Germinal center (tissue), 1 donor: Measurements from ENCODE around the gene ALPK3.

Experiments used
- DNase-seq: peaks from one replicate; pipeline ENCODE4 v3.0.0; 2012; ENCODE audit warnings: mixed read lengths, low spot score

Gene ALPK3

DNA sequence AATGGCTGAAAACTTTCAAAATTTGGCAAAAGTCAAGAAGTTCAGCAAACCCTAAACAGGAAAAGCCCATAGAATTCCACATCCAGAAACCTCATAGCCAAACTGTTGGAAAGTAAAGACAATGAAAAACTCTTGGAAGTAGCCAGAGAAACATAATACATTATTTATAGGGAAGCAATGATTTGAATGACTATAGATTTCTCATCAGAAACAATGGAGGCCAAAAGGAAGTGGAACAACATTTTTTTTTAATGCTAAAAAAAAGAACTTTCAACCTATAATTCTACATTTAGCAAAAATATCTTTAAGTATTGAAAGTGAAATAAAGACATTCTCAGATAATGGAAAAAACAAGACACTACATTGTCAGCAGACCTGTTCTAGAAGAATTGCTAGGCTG, 30.2 kb downstream of the ALPK3 start:
- DNase-seq = no peak

DNA sequence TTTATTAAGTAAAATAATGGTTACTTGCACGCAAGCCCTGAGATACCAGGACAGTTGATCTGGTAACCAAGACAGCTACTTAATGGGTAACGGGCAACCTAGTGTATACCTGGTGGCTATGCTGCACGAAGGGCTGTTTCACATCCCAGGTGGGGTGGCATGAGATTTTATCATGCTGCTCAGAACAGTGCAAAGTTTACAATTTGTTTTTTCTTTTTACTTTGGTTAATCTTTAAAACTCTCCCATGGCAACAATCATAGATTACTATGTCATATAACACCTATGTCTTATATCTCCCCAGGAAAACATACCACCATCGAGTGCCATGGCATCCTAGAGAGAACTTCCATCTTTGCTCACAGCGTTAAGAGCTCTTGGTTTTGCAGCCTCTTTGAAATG, 35.1 kb downstream of the ALPK3 start:
- no peak for DNase-seq

DNA sequence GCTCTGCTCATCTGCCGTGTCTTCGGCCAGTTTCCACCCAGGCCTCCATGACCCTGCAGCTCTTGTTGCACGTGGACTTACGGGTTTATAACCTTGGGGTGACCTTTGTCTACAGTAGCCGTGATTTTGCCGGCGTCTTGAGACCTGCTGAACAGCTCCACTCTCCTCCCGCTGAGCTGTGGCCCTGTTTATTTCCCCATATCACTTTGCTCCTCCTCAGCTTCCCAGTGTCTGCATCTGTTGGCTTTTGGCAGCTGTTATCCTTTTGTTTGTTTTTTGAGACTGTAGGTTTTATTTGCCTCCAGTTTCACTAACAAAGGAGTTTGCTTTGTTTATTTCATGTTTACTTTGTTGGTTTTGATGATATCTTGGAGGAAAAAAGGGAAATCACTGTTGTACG, 38.0 kb downstream of the ALPK3 start:
- DNase-seq = no peak

DNA sequence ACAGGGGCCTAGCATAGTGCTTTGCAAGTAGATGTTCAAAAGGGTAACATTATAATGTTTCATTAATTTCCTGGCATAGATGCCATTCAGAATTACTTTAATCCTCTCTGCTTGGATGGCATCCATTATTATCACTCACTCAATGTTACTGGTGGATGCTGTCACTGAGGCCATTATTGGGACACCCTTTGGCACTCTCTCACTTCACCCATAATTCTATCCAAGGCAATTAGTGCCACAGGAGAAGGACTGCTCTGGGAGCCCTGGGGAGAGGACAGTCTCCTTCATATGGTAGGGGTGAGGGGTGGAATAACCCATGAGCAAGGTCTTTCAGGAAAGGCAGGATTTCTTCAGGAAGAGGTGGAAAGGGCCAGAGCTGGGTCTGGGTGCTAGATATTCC, 38.6 kb downstream of the ALPK3 start:
- DNase-seq = no peak

DNA sequence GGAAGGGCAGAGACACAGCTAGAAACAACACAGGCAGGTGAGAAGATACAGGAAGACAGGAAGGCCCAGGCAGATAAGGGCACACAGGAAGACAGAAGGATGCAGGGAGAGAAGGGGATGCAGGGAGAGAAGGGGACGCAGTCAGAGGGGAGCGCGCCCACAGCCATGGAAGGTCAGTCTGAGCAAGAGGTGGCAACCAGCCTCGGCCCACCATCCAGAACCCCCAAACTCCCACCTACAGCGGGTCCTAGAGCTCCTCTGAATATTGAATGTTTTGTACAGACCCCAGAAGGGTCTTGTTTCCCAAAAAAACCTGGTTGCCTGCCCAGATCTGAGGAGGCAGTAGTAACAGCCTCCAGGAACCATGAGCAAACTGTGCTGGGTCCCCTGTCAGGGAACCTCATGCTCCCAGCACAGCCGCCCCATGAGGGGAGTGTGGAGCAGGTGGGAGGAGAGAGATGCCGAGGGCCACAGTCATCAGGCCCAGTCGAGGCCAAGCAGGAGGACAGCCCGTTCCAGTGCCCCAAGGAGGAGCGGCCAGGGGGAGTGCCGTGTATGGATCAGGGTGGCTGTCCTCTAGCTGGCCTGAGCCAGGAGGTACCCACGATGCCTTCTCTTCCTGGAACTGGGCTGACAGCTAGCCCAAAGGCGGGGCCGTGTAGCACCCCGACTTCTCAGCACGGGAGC, 39.7 kb downstream of the ALPK3 start:
- DNase-seq = no peak

DNA sequence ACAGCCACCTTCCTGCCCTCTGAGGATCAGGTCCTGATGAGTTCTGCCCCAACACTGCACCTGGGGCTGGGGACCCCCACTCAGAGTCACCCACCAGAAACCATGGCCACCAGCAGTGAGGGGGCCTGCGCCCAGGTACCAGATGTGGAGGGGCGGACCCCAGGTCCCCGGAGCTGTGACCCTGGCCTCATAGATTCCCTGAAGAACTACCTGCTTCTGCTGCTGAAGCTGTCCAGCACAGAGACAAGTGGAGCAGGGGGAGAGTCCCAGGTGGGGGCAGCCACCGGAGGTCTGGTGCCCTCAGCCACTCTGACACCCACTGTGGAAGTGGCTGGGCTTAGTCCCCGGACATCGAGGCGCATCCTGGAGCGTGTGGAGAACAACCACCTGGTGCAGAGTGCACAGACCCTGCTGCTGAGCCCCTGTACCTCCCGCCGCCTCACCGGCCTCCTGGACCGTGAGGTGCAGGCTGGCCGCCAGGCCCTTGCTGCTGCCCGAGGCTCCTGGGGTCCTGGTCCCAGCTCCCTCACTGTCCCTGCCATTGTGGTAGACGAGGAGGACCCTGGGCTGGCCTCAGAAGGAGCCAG, 40.4 kb downstream of the ALPK3 start:
- no peak for DNase-seq

DNA sequence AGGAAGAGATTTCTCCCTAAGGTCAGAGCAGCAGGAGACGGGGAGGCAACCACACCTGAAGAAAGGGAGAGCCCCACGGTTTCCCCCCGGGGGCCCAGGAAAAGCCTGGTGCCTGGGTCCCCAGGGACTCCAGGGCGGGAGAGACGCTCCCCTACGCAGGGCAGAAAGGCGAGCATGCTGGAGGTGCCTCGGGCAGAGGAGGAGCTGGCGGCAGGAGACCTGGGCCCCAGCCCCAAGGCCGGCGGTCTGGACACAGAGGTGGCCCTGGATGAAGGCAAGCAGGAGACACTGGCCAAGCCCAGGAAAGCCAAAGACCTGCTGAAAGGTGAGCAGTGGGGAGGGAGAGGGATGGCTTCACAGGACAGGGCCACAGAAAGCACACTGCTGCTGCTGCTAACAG, 41.1 kb downstream of the ALPK3 start:
- DNase-seq = no peak

DNA sequence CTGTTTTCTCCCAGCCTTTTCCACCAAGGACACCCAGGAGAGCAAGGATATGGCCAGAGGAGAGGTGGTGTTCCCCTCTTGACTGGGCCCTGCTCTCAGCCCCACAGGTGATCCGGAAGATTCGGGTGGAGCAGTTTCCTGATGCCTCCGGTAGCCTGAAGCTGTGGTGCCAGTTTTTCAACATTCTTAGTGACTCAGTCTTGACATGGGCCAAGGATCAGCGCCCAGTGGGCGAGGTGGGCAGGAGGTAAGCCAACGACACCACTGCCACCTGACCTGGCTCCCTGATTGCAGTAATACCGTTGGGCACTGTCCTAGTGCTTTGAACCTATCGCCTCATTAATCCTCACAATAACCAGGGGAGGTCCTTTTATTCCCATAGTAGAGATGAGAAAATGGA, 42.0 kb downstream of the ALPK3 start:
- DNase-seq = no peak

DNA sequence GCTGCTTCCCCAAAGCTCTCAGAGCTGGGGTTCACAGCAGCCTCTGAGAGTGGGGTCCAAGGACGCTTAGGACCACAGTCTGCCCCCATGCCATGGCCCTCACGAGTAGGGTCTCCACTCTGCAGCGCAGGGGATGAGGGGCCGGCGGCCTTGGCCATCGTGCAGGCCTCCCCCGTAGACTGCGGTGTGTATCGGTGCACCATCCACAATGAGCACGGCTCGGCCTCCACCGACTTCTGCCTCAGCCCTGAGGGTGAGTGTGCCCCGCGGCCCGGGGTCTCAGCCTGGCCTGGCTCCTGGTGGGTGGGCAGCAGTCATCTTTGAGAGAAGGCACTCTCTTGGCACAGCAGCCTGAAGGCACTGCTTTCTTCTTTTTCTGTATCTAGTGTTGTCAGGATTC, 42.5 kb downstream of the ALPK3 start:
- no peak for DNase-seq

DNA sequence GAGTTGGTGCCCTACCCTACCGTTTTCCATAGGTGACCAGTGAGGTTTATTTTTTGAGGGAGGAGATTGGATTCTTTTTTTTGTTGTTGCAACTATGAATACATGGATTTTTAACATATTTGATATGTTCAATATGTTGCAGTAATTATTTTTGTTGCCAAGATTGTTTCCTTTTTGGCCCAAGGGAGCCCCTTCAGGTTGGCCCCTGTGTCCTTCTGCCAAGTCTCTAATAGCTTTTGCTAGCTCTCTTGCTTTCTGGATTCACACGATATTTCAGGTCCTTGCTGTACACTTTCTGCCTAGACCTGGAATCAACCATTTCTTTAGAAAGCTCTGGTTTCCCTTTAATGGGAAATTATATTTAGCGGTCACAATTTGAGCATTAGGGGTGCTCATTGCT, 44.6 kb downstream of the ALPK3 start:
- DNase-seq = no peak

DNA sequence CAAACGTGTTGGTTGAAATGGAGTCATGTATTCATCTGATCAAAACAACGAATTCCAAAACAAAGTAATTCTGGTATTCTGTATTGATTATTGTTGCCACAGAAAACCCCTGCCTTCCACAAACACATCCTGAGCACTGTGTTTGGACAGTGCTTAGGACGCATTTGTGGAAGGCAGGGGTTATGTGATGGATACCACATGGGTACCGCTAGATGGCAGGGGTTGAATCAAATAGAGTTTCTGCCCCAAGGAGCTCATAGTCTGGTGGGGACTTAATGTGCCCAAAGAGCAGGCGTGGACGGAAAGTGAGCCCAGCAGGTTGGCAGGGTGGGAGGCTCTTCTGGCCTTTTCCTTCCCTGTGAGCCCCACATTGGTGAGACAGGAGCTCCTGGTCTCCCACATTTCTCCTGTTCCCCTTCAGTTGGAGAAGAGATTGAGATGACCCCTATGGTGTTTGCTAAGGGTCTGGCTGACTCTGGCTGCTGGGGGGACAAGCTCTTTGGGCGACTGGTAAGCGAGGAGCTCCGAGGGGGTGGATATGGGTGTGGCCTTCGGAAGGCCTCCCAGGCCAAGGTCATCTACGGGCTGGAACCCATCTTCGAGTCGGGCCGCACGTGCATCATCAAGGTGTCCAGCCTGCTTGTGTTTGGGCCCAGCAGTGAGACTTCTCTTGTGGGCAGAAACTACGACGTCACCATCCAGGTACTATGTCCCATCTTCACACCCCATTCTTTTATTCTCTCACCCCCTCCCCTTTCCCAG, 45.2 kb downstream of the ALPK3 start:
- no peak for DNase-seq

DNA sequence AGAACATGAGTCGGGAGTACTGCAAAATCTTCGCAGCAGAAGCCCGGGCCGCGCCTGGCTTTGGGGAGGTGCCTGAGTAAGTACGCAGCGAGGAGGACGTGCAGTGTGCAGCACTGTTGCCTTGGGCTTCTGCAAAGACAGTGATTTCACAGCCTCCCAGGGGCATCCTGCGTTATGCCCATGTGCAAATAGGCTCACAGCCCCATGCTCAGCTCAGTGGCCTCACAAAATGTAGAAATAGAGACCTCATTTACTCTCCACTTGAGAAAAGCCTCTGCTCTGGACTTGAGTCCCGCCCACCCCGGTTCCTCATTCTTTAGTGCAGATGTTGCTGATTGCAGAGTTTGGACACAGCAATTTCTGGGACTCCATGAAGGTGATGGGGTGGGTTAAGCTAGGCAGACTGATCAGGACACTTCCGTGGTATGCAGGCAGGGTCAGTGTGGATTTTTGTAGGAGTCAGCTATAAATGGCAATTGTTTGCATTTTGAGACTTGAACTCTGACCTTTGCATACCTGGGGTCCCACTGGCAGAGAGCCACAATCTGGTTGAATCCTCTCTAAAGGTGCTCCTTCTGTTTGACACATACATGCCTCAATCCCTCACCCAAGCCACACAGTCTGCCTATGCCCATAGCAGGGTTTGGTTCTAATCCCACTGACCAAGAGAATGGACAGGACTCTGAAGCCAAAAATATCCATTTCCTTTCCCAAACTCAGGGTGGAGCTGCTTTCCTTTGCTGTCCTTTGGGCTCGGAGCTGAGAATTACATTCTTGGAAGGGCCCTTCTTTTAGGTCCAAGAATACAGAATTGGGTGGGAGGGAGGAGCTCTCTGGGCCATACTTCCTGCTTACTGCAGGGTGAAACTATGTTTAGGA, 46.6 kb downstream of the ALPK3 start:
- no peak for DNase-seq

DNA sequence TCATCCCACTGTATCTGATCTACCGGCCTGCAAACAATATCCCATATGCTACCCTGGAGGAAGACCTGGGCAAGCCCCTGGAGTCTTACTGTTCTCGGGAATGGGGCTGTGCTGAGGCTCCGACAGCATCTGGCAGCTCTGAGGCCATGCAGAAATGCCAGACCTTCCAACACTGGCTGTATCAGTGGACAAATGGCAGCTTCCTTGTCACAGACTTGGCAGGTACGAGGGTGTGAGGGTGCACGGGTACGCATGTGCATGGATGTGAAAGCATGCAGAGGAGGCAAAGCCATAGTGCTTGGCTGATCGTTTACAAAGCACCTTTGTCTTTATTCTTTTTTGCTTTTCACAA, 47.3 kb downstream of the ALPK3 start:
- no peak for DNase-seq

DNA sequence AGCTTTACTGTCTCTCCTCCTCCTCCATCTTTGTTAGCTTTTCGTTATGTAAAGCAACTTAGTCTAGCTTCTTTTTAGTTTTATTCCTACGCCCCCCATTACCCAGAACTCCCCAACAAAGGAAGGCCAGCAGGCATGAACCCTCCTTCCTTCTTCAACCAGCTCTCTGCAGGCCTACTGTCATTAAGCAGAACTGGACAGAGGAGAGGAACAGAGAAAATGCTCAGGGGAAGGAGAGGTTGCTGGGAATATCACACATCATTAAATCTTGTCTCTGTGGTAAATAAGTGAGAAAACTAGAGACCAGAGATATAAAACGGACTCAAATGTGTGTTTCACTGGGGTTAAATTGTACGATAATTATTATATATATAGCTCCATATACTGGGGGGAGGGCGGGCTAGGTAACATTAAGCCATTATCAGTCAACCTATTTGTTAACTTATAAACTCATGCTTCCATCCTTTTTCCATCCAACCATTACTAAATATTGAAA, 48.0 kb downstream of the ALPK3 start:
- DNase-seq = no peak

DNA sequence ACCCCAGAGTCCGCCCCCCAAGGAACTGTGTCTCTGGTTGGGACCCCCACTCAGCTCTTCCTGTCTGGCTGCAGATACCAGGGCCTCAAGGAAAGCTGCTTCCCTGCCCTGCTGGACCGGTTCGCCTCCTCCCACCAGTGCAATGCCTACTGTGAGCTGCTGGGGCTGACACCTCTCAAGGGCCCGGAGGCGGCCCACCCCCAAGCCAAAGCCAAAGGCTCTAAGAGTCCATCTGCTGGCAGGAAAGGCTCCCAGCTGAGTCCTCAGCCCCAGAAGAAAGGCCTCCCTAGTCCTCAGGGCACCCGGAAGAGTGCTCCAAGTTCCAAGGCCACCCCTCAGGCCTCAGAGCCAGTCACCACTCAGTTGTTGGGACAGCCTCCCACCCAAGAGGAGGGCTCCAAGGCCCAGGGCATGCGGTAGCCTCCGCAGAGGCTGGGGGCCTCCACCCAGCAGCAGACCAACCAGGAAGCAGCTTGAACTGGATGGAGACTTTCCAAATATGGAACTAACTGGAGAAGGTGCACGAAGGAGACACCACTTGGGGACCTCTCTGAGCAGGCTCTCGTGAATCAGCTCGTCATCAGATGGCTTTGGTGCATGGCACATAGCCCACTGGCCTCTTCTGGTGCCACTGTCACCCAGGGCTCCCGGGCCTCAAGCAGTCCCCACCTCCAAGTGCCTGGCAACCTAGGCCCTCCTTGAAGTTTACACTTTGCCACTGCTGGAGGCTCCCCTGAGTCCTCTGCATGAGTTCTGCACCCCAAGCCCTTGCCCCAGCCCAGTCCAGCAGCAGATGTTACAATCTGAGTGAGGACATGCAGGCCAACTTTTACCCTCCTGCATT, 51.1 kb downstream of the ALPK3 start:
- no peak for DNase-seq

DNA sequence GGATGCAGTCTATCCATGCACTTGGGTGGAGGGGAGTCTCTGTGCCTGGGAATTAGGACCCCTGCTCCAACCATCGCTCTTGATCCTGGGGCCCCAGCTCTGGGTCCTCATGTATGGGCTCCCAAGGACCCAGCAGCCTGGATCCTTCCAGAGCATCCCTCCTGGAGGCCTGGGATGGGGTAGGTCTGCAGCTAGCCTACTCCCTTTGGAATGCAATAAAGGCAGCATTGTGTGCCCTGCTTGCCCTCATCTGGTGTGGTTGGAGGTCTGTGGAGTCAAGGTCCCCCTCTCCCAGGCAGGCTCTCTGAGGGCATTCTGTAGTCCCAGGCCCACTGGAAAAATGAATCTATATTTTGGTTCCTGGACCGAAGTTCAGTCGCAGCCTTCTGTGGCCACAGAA, 52.4 kb downstream of the ALPK3 start:
- no peak for DNase-seq

DNA sequence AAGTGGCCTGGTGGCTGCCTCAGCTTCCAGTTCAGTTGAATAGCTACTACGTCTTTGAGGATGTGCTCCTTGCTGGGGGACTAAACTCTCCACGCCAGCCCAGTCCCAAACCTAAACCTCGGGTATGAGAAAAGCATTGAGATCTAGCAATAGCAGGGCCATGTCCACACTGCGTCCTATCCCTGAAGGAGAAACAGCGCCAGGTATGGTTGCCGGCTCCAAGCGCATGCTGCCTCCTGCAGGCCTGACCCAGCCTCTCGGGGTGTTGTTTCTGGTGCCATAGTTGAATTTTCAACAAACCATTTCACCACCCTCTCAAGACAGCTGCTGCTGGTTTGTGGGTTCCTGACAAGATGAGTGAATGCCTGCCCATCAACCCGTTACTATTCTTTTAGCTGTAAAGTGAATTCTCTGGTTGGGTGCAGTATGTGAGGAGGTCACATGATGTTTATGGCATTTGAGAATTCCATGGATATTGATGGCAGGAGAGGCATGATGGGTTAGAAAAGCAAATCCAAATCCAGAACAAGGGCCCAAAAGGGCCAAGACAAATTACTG, 54.4 kb downstream of the ALPK3 start:
- DNase-seq = no peak

DNA sequence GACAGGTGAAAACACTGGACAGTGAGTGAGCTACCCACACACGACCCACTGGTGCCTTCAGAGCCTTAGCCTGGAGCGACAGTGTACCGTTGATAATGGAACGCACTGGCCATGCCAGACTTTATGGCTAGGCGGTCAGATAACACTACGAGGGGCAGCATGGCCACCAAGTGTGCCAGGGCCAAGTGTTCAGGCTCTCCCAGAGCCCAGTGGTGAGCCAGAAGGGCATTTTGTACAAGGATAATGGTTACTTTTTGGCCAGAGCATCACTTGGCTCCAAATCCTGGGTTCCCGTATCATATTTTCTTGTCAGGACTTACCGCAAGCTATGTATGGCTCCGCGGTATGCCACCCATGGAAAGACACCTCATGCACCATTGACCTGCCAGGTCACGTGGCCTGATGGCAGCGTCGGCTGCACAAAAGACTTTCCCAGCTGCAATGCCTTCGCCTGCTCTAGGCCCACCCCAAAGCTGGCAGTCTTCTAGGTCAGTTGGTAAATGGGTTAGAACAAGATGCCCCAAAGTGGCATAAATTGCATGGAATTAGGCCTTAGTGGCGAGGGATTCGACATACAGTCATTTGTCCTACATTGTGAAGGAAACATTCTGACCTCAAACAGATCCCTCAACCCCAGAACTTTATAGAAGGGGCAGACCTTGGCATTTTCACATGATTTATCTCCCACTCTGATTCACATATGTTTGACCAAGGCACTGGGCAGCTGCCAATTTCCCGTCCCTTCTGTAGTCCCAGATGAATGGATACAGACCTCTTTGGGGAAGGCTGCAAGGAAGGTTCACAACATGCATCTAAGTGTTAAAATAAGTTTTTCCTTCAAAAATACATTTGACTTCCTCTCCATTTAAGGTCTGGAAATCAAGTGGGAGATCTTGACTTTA, 55.1 kb downstream of the ALPK3 start:
- DNase-seq = no peak

DNA sequence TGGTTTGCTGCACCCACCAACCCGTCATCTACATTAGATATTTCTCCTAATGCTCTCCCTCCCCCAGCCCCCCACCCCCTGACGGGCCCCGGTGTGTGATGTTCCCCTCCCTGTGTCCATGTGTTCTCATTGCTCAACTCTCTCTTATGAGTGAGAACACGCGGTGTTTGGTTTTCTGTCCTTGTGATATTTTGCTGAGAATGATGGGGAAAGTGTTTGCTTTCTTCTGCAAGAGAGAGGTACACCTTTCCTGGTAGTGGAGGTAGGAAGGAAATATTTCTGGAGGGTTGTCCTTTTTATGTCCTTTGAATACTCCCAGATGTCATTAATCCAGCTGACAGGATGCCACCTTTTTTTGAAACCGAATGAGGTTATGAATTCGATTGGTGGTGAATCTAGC, 56.8 kb downstream of the ALPK3 start:
- DNase-seq = no peak
